LNCaP clone FGC (cell line): Measurements from ENCODE around the gene MACROH2A1.
A peak's percentile ranks its signal among the peaks of the same experiment; 100 is the strongest.

Source experiments
- DNase-seq: peaks from one replicate; pipeline ENCODE4 v3.0.0-alpha.2; 2011; ENCODE audit warnings: low read depth
- H3K4me3 ChIP-seq: 2 replicates; pipeline ENCODE4 v1.5.1; 2011; ENCODE audit warnings: mild to moderate bottlenecking, low read depth, low read length, control low read depth
- TF ChIP-seq, protein P1 (sequence below): IDR thresholded peaks from 2 replicates; pipeline ENCODE4 v1.5.1; 2012; ENCODE audit warnings: mild to moderate bottlenecking; ENCODE audit not compliant: control insufficient read depth, insufficient read depth; ENCODE audit errors: extremely low read depth

The MACROH2A1 gene

DNA sequence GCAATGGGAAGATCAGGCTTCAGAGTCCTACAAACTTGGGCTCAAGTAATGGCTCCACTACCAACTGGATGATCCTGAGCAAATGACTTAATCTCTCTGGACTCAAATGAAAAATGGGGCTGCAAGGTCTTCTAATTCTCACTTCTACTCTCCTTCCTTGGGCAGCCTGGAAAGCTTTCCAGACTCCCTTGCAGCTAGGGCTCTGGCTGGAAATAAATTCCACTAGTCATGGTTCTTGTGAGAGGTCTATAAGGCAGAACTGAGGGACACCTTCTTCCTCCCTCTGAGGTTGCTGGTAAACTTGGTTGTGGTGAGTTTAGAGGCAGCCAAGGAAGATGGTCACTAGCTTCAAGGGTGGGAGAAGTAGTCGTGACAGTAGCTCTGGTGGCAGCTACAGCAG lies 29.6 kb upstream of the MACROH2A1 start:
- DNase-seq, result no peak
- TF ChIP-seq, protein P1, sequence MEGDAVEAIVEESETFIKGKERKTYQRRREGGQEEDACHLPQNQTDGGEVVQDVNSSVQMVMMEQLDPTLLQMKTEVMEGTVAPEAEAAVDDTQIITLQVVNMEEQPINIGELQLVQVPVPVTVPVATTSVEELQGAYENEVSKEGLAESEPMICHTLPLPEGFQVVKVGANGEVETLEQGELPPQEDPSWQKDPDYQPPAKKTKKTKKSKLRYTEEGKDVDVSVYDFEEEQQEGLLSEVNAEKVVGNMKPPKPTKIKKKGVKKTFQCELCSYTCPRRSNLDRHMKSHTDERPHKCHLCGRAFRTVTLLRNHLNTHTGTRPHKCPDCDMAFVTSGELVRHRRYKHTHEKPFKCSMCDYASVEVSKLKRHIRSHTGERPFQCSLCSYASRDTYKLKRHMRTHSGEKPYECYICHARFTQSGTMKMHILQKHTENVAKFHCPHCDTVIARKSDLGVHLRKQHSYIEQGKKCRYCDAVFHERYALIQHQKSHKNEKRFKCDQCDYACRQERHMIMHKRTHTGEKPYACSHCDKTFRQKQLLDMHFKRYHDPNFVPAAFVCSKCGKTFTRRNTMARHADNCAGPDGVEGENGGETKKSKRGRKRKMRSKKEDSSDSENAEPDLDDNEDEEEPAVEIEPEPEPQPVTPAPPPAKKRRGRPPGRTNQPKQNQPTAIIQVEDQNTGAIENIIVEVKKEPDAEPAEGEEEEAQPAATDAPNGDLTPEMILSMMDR, result no peak
- no peak overlapping the region for H3K4me3 ChIP-seq

DNA sequence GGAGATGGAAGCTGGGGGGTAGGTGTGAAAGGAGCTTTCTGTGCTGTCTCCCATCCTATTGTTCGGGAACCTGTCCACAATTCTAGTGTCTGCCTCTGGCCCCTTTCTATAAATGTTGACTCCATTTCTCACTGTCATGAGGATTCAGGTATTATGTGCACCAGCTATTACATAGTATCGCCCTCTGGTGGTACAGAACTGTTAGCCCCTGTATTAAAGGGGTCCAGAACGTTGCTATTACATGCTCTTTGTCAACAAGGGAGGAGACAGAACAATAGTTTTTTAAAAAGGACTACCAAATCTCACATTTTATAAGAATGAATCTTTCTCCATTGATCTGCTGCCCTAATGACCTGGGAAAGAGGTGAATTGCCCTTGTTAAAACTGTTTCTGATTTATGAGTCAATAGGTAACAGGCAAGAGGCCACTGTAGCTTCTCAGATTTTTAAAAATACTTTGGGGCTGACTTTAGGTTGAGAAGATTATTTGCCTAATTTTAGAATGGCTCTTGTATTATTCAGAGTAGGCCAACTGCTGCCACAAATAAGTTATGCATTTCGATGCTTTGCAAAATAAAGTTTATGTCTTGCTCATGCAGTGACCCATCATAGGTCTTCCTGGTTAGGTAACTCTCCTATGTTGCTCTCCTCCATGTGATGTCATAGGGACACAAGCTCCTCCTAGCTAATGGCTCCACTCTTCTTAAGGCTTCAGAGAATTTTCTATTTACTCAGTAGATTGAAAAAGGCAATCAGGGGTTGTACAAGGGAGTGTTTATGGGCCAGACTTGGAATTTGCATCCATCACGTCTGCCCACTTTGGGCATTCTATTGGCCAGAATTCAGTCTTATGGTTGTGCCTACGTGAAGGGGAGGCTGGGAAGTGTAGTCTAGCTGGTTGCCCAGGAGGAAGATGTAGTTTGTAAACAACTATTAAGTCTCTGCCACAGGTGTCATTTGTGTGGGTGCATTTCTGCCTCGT lies 27.4 kb upstream of the MACROH2A1 start:
- no peak overlapping the region for H3K4me3 ChIP-seq
- peak; percentile 22 for DNase-seq
- TF ChIP-seq, protein P1, result peak; percentile 83

DNA sequence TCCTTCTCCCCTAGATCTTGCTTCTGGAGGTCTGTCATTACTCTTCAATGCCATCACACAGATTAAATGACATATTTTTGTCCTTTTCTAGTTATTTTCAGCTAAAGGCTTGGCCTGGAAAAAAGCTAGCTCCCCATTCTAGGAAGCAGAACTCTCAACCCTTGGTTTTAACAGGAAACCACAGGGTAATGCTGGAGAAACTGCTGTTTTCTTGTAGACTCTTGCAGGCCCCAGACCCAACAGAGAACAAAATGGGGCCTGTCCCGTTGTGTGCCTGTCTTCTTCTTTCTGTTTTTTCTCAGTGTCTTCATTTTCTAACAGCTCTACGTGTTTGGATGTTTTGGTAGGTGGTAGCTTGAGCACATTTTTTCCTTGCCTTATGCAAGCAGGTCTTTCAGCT lies 26.6 kb upstream of the MACROH2A1 start:
- TF ChIP-seq, protein P1, result no peak
- no peak for DNase-seq
- H3K4me3 ChIP-seq, result no peak overlapping the region

- TF ChIP-seq, protein P1, result no peak
- H3K4me3 ChIP-seq, result no peak overlapping the region
- DNase-seq, result no peak
These were observed 24.8 kb upstream of the MACROH2A1 start for GRCh38 chr5:135423846-135424168.

DNA sequence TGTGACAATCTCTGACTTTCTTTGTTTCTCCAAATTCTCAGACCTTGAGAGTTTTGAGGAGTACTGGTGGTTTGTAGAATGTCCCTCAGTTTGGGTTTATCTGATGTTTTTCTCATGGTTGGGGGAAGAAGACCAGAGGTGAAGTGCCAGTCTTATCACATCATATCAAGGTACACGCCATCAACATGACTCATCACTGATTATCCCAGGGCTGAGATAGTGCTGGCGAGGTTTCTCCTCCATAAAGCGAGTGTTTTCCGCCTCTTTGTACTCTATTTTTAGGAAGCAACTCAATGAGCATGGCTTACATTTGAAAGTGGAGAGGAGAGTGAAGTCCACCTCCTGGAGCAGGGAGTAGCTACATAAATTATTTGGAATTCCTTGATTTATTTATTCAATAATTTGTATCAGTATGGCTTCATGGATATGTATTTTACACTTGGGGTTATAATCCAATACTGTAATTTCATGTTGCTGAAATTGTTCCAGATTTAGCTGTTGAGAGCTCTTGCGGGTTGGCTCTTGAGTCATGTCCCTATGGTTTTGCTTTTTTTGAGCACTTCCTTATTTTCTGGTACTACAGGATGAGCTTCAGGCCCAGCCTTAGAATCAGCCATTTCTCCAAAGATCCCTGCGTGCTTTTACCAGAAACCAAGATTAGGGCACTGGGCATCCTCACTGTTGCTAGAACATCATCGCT lies 24.3 kb upstream of the MACROH2A1 start:
- TF ChIP-seq, protein P1, result no peak
- H3K4me3 ChIP-seq, result no peak overlapping the region
- DNase-seq, result no peak

GRCh38 chr5:135422419-135422818 lies 23.4 kb upstream of the MACROH2A1 start:
- no peak for DNase-seq
- no peak overlapping the region for H3K4me3 ChIP-seq
- TF ChIP-seq, protein P1, result no peak
